Esophagus (tissue), 2 donors: ENCODE data around the gene COL4A3. TPM values are rescaled to one million over a fixed set of nuclear protein-coding genes. Genes with fewer than 3 reads are reported as not detected.

Experiments
- polyA plus RNA-seq, 2 donors: library from polyadenylated mRNA; stranded (reverse); fragments of 200-250 nt; gene quantifications; one replicate each; pipeline ENCODE4 v1.2.3, GENCODE V29; 2013
- donor health status: healthy with polysubstance abuse.
- donor health status: Bipolar disorder and iron deficiency.

The COL4A3 gene
- polyA plus RNA-seq, 2 donors, result 0.18 to 0.44 TPM

Other genes starting within 250 kb of the COL4A3 start
- gene COL4A4, start 419 bp upstream of the COL4A3 start, polyA plus RNA-seq, result under 1 TPM; 0.10 to 0.16 TPM
- gene MFF, start 160.6 kb downstream of the COL4A3 start, polyA plus RNA-seq, result 10 to 100 TPM; 57.1 to 61.8 TPM
- under 1 TPM in 1 of 2 donors, not detected in 1; 0.04 TPM for gene TM4SF20, start 214.7 kb downstream of the COL4A3 start, polyA plus RNA-seq
- not detected for gene SCYGR1, start 223.3 kb downstream of the COL4A3 start, polyA plus RNA-seq